Neural crest cell (in vitro differentiated cells): ENCODE results near the gene FAXDC2. TPM values are rescaled to one million over a fixed set of nuclear protein-coding genes. Genes with fewer than 3 reads are reported as not detected.

Experiments
- DNase-seq: peaks from one replicate; pipeline ENCODE4 v3.0.0; 2021; ENCODE audit warnings: low read depth, mixed read lengths, low spot score
- H3K27ac Mint-ChIP-seq: one replicate; pipeline ENCODE4 v1.8.0; 2021; ENCODE audit warnings: mild to moderate bottlenecking, mixed read lengths; ENCODE audit not compliant: unreplicated experiment
- H3K27me3 Mint-ChIP-seq: 2 replicates; pipeline ENCODE4 v1.8.0; 2021; ENCODE audit warnings: low read depth, mild to moderate bottlenecking, mixed read lengths
- H3K36me3 Mint-ChIP-seq: 2 replicates; pipeline ENCODE4 v1.8.0; 2021; ENCODE audit warnings: low read depth, mild to moderate bottlenecking, mixed read lengths
- H3K4me1 Mint-ChIP-seq: 2 replicates; pipeline ENCODE4 v1.8.0; 2021; ENCODE audit warnings: mixed read lengths
- H3K4me3 Mint-ChIP-seq: one replicate; pipeline ENCODE4 v1.8.0; 2021; ENCODE audit warnings: mild to moderate bottlenecking, mixed read lengths
- H3K9me3 Mint-ChIP-seq: 2 replicates; pipeline ENCODE4 v1.8.0; 2021; ENCODE audit warnings: mixed read lengths
- CTCF ChIP-seq: fragments of 200-600 bp; sonication (generic); conservative IDR thresholded peaks from 2 replicates; pipeline ENCODE4 v1.5.0; 2021; ENCODE audit warnings: antibody characterized with exemption, mild to moderate bottlenecking
- total RNA-seq: library from RNA; stranded (reverse); gene quantifications from 2 replicates; pipeline ENCODE4 v1.2.1, GENCODE V29; 2021

The FAXDC2 gene
- total RNA-seq, 1 donor from 2014 or later = 2.7 TPM

- Mint-ChIP-seq H3K4me1 (no peaks in the 10 kb centered on the region), H3K27ac (no peak overlapping the region), H3K9me3 (no peaks in the 10 kb centered on the region), H3K36me3 (peaks cover 37% of the 10 kb centered on the region), H3K4me3 (no peak overlapping the region), H3K27me3 (no peaks in the 10 kb centered on the region)
- no peak for TF ChIP-seq CTCF
- DNase-seq = no peak
Observed at GRCh38 chr5:154801083-154801482, 49.3 kb downstream of the FAXDC2 start.

- H3K4me3 Mint-ChIP-seq = no peak overlapping the region
- no peaks in the 10 kb centered on the region for H3K27me3 Mint-ChIP-seq
- H3K27ac Mint-ChIP-seq = no peak overlapping the region
- TF ChIP-seq CTCF = no peak
- H3K36me3 Mint-ChIP-seq = peaks cover 37% of the 10 kb centered on the region
- no peaks in the 10 kb centered on the region for H3K9me3 Mint-ChIP-seq
- no peaks in the 10 kb centered on the region for H3K4me1 Mint-ChIP-seq
- no peak for DNase-seq
Observed at GRCh38 chr5:154800582-154800981, 49.8 kb downstream of the FAXDC2 start.

- Mint-ChIP-seq H3K4me1 (no peaks in the 10 kb centered on the region), H3K27ac (no peak overlapping the region), H3K9me3 (no peaks in the 10 kb centered on the region), H3K4me3 (no peak overlapping the region), H3K36me3 (peaks cover 34% of the 10 kb centered on the region), H3K27me3 (no peaks in the 10 kb centered on the region)
- no peak for TF ChIP-seq CTCF
- no peak for DNase-seq
Observed at GRCh38 chr5:154797762-154798161, 52.6 kb downstream of the FAXDC2 start.

GRCh38 chr5:154795235-154795596 is 55.2 kb downstream of the FAXDC2 start:
- H3K36me3 Mint-ChIP-seq = peaks cover 26% of the 10 kb centered on the region
- no peaks in the 10 kb centered on the region for H3K27me3 Mint-ChIP-seq
- H3K4me3 Mint-ChIP-seq = no peak overlapping the region
- H3K27ac Mint-ChIP-seq = no peak overlapping the region
- TF ChIP-seq CTCF = no peak
- DNase-seq = no peak
- H3K9me3 Mint-ChIP-seq = no peaks in the 10 kb centered on the region
- no peaks in the 10 kb centered on the region for H3K4me1 Mint-ChIP-seq

GRCh38 chr5:154794525-154795234 is 55.7 kb downstream of the FAXDC2 start:
- Mint-ChIP-seq H3K4me3 (no peak overlapping the region), H3K36me3 (peaks cover 24% of the 10 kb centered on the region), H3K4me1 (no peaks in the 10 kb centered on the region), H3K27ac (peak overlapping the region; percentile 3), H3K9me3 (no peaks in the 10 kb centered on the region), H3K27me3 (no peaks in the 10 kb centered on the region)
- no peak for DNase-seq
- TF ChIP-seq CTCF = no peak
